Activated CD8-positive, alpha-beta memory T cell treated with anti-CD3 and anti-CD28 coated beads, Interleukin-2, amount 50 U/mL, for 24 hours (primary cell): ENCODE measurements around the gene CKAP4.
"Not testable (repeated sequence)": the region's sequence is repeated elsewhere in the genome, so short reads cannot be mapped to it uniquely, and the experiment has no call there.

Experiments
- DNase-seq: peaks from one replicate; pipeline ENCODE4 v3.0.0-alpha.2; 2020; ENCODE audit errors: extremely low read depth

Gene CKAP4, protein sequence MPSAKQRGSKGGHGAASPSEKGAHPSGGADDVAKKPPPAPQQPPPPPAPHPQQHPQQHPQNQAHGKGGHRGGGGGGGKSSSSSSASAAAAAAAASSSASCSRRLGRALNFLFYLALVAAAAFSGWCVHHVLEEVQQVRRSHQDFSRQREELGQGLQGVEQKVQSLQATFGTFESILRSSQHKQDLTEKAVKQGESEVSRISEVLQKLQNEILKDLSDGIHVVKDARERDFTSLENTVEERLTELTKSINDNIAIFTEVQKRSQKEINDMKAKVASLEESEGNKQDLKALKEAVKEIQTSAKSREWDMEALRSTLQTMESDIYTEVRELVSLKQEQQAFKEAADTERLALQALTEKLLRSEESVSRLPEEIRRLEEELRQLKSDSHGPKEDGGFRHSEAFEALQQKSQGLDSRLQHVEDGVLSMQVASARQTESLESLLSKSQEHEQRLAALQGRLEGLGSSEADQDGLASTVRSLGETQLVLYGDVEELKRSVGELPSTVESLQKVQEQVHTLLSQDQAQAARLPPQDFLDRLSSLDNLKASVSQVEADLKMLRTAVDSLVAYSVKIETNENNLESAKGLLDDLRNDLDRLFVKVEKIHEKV

DNA sequence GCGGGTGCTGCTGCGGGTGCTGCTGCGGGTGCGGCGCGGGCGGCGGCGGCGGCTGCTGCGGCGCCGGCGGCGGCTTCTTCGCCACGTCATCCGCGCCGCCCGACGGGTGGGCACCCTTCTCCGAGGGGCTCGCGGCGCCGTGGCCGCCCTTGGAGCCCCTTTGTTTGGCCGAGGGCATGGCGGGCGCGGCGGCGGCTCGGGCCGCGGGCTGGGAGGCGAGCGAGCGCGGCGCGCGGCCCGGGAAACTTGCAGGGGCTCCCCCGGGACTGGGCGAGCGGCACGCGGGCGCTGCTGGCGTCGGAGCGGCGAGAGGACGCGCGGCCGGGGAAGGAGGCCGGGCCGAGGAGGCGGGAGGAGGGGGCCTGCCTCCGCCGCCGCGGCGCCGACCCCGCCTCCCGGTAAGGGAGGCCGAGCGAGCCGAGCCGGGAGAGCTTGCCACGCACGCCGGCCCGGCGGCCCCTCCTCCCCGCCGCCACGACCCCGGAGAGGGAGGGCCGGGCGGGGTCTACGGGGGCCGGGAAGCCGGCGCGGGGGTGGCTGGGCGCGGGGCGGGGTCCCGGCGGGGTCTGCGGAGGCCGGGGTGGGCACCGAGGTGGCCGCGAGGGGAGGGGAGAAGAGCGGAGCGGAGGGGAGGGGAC, at the start of gene CKAP4:
TSS of gene CKAP4 (minus strand) at position 347 of the 638 bp plus-strand sequence. CDS start at position 178, 169 bp downstream.
- no peak for DNase-seq

- no peak for DNase-seq
Measured at GRCh38 chr12:106297075-106297474, 49.3 kb upstream of the CKAP4 start.

GRCh38 chr12:106296179-106296877, 48.5 kb upstream of the CKAP4 start:
- no peak for DNase-seq

GRCh38 chr12:106292339-106292738, 44.5 kb upstream of the CKAP4 start:
- DNase-seq, result no peak

DNA sequence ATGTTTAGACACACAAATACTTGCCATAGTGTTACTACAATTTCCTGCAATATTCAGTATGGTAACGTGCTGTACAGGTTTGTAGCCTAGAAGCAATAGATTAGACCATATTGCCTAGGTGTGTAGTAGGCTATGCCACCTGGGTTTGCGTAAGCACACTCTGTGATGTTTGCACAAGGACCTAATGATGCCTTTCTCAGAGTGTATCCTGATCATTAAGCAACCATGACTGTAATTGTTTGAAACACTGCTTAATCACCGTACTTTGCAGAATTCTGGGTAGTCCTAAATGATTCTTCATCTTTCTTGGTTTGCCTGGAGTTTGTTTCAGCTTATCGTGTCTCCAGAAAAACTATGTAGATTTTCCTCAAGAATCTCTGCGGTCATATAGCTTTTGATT, 43.5 kb upstream of the CKAP4 start:
- no peak for DNase-seq

DNA sequence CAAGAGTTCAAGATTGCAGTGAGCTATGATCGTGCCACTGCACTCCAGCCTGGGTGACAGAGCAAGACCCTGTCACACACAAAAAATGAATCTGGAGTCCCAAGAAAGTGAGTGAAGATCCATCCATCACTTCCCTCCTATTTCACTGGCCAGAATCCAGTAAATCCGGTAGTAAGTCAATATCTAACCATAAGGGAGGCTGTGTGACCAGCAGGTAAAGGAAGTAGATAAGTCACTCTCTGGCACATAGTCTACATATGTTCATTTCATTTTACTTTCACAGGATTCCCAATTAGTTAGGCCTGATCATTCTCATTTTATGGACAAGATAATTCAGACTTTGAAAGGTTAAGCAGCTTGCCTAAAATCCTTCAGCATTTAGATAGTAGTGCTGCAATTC, 42.8 kb upstream of the CKAP4 start:
- no peak for DNase-seq

DNA sequence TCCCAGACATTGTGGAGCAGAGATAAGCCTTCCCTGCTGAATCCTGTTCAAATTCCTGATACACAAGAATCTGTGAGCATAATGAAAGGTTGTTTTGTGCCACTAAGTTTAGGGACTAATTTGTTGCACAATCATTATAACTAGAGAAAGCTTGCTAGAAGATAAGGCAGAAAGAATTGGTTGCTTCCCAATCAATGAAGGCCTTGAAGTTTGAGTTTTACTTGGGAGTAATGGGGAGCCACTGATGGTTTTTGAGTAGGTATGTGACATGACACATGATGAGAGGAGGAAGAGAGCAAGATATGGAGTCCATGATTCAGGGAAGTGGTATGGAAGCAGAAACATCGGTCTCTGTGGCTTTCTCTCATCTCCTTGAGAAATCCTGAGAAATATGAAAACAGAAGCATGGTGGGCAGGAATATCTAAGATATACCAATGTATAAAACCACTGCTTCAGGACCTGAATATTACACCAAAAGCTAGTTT, 41.4 kb upstream of the CKAP4 start:
- DNase-seq, result no peak

- no peak for DNase-seq
Measured at GRCh38 chr12:106288494-106289195, 40.8 kb upstream of the CKAP4 start.

DNA sequence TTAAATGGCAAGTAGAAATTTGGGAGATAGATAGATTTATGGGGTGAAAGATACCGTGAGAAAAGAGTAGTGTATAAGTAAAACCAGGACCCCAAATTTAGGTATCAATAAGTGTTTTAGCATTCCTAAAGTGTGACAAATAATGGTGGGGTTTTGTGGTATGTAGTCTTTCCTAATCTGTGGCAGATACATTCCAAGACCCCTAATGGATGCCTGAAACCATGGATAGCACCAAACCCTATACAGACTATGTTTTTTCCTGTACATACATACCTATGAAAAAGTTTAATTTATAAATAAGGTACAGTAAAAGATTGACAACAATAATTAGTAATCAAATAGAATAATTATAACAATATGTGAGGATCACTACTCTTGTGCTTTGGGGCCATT, 40.3 kb upstream of the CKAP4 start:
- no peak for DNase-seq

DNA sequence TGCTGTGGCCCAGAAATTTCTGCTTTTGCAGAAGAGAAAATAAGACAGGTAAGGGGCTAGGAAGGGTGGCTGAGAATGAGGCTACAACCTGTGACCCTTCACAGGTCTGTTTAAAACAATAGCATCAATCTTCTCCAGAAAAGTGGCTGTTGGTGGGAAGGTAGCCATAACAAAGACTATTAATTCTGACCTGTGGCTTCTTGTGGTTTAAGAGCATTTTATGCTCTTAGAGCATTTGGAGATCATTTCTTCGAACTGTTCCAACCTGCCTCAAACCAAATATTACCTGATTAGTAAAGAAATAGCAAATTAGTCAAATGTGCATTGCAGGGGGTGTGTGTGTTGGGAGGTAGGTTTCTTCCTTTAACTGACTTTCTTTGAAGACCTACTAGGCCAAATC, 39.5 kb upstream of the CKAP4 start:
- no peak for DNase-seq

DNA sequence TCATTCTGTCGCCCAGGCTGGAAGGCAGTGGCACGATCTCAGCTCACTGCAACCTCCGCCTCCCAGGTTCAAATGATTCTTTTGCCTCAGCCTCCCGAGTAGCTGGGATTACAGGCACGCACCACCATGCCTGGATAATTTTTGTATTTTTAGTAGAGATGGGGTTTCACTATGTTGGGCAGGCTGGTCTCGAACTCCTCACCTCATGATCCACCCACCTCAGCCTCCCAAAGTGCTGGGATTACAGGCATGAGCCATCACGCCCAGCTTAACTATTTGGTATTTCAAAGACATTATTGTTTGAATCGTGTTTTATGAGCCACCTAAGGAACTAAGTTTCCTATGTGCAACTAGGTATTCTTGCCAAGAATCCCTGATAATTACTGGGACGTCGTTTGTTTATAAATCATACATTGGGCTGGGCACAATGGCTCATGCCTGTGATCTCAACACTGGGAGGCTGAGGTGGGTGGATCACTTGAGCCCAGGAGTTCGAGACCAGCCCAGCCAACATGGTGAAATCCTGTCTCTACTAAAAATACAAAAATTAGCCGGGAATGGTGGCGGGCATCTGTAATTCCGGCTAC, 38.8 kb upstream of the CKAP4 start:
- not testable (repeated sequence) for DNase-seq

DNA sequence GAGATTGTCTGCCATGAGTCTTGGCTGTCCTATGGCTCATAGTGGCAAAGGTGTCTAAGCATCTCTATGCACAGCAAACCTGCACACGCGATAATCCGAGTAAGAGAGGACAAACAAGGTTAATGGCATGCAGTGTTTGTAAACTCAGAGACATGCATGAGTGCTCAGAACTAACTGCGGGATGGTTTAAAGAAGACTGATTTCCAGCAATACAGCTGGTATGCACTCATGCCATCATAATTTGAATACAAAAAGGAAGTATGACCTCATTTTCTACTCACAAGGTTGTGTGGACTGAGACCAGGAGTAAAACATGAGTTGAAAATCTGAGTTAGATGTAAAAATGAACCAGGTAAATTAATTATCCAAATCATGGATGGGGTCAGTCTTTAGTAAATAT, 38.2 kb upstream of the CKAP4 start:
- no peak for DNase-seq

DNA sequence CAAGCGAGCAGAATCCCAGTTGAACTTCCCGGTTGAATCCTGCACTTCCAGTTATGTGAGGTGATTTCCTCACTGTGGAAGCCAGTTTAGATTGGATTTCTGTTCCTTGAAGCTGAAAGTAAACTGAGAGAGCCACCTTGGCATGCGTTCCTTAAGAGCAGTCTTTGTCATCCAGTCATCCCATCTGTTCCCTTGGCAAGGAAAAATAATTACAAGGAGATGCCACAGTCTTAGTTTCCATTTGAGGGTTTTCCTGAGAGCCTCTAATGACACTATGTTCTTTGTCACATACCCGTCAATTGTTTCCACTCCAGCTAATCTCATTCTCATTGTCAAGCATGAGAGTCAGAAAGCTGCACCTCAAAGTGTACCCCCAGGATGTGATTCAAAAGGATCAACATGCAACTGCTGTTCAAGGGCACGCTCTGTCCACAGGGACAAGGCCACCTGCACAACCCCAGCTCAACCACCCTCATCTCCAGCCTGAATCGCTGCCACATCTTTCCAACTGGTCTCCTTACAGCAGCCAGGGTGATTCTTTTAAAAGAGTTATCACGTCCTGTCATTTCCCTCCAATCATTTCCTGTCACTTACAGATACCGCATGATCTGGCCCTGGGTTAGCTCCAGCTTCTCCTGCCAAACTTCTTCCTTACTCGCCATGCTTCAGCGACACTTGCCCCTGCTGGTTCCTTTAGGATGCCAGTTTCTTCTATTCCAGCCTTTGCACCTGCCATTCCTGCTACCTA, 36.7 kb upstream of the CKAP4 start:
- no peak for DNase-seq

DNA sequence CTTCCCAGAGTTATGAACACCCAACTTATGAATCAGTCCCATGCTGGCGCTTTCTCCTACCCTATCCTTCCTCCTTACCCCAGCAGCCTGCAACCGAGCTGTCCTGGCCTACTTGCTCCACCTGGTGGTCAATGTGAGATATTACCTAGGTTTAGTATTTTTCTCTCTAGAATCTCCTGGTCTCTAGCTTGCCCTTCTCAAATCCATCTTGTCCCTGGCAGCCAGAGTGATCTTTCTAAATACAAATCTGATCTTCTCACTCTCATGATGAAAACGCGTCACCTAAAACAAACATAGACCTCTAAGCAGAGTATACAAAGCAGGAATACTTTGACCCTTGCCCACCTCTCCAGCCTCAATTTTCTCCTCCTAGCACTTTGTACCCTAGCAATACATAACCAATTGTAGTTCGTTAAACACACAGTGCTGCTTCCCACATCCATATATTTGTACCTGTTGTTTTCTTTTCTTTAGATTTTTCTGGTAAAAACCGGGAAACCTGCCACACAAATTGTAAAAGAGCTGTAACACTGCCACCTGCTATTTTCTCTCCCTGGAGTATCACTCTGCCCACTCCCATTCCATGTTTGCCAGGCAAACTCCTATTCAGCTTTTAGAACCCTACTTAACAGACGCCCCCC, 34.8 kb upstream of the CKAP4 start:
- DNase-seq, result no peak

GRCh38 chr12:106281804-106282203, 34.0 kb upstream of the CKAP4 start:
- no peak for DNase-seq

GRCh38 chr12:106281056-106281782, 33.4 kb upstream of the CKAP4 start:
- DNase-seq, result no peak

DNA sequence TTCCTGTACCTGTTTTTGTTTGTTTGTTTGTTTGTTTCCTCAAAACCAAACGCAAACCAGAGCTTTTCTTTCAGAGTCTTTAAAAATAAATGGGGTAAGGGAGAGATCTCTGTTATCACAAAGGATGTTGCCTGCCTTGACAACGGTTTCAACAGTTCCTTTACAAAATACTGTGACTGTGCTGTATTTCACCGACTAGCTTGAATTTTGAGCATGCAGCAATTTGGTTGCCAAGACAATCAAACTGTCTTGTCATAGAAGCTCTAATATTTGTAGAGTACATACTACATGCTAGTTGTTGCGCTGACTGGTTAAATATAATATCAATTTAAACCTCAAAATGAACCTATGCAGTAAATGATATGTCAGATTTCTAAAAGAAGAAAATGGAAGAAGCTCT, 32.3 kb upstream of the CKAP4 start:
- DNase-seq, result no peak

GRCh38 chr12:106276032-106276740, 28.4 kb upstream of the CKAP4 start:
- DNase-seq, result no peak

GRCh38 chr12:106275458-106275857, 27.6 kb upstream of the CKAP4 start:
- DNase-seq, result no peak
